ENCODE results near the gene ANKRA2.
A peak's percentile ranks its signal among the peaks of the same experiment; 100 is the strongest.

ANKRA2 gene

DNA sequence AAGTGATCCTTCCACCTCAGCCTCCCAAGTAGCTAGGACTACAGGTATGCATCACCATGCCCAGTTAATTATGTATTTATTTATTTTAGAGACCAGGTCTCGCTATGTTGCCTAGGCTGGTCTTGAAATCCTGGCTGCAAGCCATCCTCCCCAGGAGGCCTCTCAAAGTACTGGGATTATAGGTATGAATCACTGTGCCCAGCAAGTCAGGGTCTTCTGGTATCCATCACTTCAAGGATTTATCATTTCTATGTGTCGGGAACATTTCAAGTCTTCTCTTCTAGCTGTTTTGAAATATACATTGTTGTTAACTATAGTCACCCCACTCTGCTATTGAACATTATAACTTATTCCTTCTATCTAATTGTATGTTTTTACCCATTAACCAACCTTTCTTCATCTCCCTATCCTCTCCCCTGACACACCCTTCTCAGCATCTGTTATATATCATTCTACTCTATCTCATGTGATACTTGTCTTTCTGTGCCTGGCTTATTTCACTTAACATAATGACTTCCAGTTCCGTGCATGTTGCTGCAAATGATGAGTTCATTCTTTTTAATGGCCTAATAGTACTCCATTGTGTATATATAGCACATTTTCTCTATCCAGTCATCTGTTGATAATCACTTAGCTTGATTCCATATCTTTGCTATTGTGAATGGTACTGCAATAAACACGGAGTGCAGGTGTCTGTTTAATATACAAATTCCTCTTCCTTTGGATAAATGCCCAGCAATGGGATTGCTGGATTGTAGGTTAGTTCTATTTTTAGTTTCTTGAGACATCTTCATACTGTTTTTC, 26.5 kb upstream of the ANKRA2 start:
- no peak overlapping the region for H3K4me3 ChIP-seq (ENCODE audit: low read length)
- no CpG with 5 or more reads among the region's 4 CpGs for WGBS (ENCODE audit: insufficient coverage, insufficient read length)
- H3K36me3 ChIP-seq (ENCODE audit: control insufficient read depth, insufficient read depth, low read length): no peaks in the 10 kb centered on the region
- no peak overlapping the region for H3K27ac ChIP-seq (ENCODE audit: low read length)
- H3K9me3 ChIP-seq (ENCODE audit: control insufficient read depth, insufficient read depth, low read length): no peaks in the 10 kb centered on the region
- no peak for DNase-seq (ENCODE audit: low read depth, low spot score)
- H3K4me1 ChIP-seq (ENCODE audit: control insufficient read depth, insufficient read depth, low read length): no peaks in the 10 kb centered on the region
- no peaks in the 10 kb centered on the region for H3K27me3 ChIP-seq (ENCODE audit: control insufficient read depth, insufficient read depth, low read length)

DNA sequence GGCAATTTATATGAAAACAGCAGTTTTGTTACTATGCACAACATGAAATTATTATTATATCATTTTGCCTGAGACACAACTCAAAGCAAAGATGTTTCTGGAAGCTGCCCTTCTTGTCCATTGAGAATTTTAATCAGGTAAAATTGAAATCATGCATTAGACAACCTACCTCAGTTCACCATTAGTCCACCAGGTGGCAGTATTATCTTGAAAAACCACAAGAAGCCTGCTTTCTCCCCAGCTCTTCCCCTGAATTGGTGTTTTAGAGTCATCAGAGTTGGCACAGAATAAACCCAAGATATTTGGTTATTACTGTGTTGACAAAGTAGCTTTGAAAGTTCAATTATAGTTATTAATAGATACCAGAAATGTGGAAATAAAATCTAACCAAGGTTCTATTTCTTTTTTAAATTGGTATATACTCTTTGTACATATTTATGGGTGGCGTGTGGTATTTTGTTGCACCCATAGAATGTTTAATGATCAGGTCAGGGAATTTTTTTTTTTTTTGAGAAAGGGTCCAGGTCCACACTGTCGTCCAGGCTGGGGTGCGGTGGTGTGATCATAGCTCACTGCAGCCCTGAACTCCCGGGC, 25.8 kb upstream of the ANKRA2 start:
- H3K4me1 ChIP-seq (ENCODE audit: control insufficient read depth, insufficient read depth, low read length): no peaks in the 10 kb centered on the region
- H3K27me3 ChIP-seq (ENCODE audit: control insufficient read depth, insufficient read depth, low read length): no peaks in the 10 kb centered on the region
- H3K36me3 ChIP-seq (ENCODE audit: control insufficient read depth, insufficient read depth, low read length): no peaks in the 10 kb centered on the region
- DNase-seq (ENCODE audit: low read depth, low spot score): peak; percentile 47
- no peaks in the 10 kb centered on the region for H3K9me3 ChIP-seq (ENCODE audit: control insufficient read depth, insufficient read depth, low read length)
- no peak overlapping the region for H3K27ac ChIP-seq (ENCODE audit: low read length)
- WGBS (ENCODE audit: insufficient coverage, insufficient read length): no CpG with 5 or more reads among the region's 4 CpGs
- H3K4me3 ChIP-seq (ENCODE audit: low read length): no peak overlapping the region

DNA sequence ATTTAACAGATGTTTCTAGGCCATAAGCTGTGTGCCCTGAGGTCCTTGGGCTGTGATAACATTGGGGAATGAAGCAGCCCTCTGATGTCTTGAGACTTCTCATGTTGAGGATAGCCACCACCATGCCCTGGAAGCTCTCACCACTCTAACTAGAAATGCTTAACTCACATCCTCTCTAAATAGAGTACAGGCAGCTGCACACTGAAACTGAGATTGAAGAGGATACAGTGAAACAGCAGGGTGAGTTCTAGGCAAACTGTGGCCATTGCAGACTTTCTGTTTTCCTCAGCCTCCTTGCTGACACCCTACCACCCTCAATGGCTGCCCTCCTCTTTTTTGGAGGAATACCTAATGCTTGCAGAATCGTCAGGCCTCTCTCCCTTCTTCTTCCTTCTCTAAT, 22.5 kb upstream of the ANKRA2 start:
- Histone ChIP-seq H3K4me1 (ENCODE audit: control insufficient read depth, insufficient read depth, low read length) (no peaks in the 10 kb centered on the region), H3K27me3 (ENCODE audit: control insufficient read depth, insufficient read depth, low read length) (no peaks in the 10 kb centered on the region), H3K9me3 (ENCODE audit: control insufficient read depth, insufficient read depth, low read length) (no peaks in the 10 kb centered on the region), H3K4me3 (ENCODE audit: low read length) (no peak overlapping the region), H3K36me3 (ENCODE audit: control insufficient read depth, insufficient read depth, low read length) (no peaks in the 10 kb centered on the region), H3K27ac (ENCODE audit: low read length) (no peak overlapping the region)
- no peak for DNase-seq (ENCODE audit: low read depth, low spot score)
- WGBS (ENCODE audit: insufficient coverage, insufficient read length): no CpG with 5 or more reads among the region's 1 CpG

DNA sequence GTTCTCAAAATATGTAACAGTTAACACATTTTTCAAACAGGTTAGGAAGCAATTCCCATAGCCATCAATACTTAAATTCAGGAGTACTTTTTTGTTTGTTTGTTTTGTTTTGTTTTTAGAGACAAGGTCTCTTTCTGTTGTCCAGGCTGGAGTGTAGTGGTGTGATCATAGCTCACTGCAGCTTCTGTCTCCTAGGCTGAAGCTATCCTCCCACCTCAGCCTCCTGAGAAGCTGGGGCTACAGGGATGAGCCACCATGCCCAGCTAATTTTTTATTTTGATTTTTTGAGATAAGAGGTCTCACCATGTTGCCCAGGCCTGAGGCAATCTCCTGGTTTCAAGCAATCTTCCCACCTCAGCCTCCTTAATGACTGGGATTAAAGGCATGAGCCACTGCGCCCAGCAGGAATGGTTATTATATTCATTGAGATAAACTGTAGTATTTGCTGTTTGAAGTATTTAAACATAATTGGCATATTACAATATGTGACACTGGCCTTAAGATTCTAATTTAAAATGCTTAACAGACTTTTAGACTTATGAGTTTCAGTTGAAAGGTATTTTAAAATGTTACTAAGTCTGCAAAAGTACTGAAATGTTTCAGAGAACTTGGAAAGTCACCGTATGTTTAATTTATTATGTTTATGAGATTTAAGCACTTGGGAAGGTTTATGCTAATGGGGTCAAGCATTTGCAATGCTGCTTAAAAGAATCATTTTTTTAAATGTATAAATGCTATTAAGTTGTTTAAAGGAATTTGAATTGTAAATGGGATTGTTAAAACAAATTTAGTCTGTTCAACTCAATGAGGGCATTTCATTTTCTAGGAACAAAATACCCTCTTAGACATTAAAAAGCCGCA, 17.1 kb upstream of the ANKRA2 start:
- H3K36me3 ChIP-seq (ENCODE audit: control insufficient read depth, insufficient read depth, low read length): peaks cover 2% of the 10 kb centered on the region; the same call in 1 of the 2 replicates
- H3K4me3 ChIP-seq (ENCODE audit: low read length): no peak overlapping the region
- H3K4me1 ChIP-seq (ENCODE audit: control insufficient read depth, insufficient read depth, low read length): no peaks in the 10 kb centered on the region
- H3K27ac ChIP-seq (ENCODE audit: low read length): no peak overlapping the region
- no peaks in the 10 kb centered on the region for H3K9me3 ChIP-seq (ENCODE audit: control insufficient read depth, insufficient read depth, low read length)
- H3K27me3 ChIP-seq (ENCODE audit: control insufficient read depth, insufficient read depth, low read length): no peaks in the 10 kb centered on the region
- WGBS (ENCODE audit: insufficient coverage, insufficient read length): no CpG with 5 or more reads among the region's 3 CpGs
- no peak for DNase-seq (ENCODE audit: low read depth, low spot score)

DNA sequence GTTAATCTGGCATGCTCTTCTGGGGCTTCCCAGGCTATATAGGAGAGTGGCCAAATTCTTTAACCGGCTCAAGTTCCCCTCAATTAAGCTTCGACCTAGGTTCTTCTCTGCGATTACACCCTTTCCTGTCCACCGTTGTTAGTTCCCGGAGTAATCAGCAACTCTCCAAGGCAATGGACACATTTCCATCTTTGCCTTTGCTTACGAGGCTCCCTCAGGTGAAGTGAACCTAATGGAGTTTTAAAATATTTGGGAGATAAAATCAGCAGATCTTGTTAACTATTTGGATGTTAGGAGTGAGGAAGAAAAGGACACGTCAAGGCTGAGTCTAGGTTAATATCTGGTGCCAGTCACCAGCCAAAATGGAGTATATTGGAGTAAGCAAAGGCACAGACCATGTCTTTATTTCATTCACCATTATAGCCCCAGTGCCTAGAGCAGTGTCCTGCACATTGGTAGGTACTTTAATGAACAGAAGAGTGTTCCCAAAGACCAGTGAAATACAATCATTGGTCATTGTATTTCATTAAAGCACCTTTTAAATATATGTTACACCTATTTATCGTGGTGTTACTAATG, 619 bp upstream of the ANKRA2 start:
- H3K27me3 ChIP-seq (ENCODE audit: control insufficient read depth, insufficient read depth, low read length): no peaks in the 10 kb centered on the region
- WGBS (ENCODE audit: insufficient coverage, insufficient read length): no CpG with 5 or more reads among the region's 8 CpGs
- no peaks in the 10 kb centered on the region; the same call in 1 of the 2 replicates for H3K36me3 ChIP-seq (ENCODE audit: control insufficient read depth, insufficient read depth, low read length)
- DNase-seq (ENCODE audit: low read depth, low spot score): no peak
- H3K4me3 ChIP-seq (ENCODE audit: low read length): peak overlapping the region; percentile 98
- no peak overlapping the region for H3K27ac ChIP-seq (ENCODE audit: low read length)
- H3K4me1 ChIP-seq (ENCODE audit: control insufficient read depth, insufficient read depth, low read length): no peaks in the 10 kb centered on the region
- H3K9me3 ChIP-seq (ENCODE audit: control insufficient read depth, insufficient read depth, low read length): no peaks in the 10 kb centered on the region

DNA sequence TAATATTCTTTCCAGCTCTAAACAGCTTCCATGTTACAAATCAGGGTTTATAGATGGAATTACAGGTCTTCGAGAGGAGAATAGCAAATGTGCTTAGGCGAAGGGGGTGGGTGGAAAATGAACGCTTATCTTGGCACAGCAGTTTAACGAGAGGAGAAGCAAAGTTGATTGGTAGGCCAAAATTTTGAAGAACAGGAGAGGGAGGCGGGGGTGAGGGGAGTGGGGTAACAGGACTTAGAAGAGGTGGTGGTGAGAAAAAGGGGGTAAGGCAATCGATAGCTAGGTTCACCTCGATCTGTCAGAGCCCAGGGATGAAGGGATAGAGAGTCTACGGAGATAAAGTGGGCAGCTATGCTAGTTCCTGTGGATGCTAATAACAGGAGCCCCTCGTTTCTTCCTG, 764 bp downstream of the ANKRA2 start:
- Histone ChIP-seq H3K36me3 (ENCODE audit: control insufficient read depth, insufficient read depth, low read length) (no peaks in the 10 kb centered on the region), H3K4me1 (ENCODE audit: control insufficient read depth, insufficient read depth, low read length) (no peaks in the 10 kb centered on the region), H3K27me3 (ENCODE audit: control insufficient read depth, insufficient read depth, low read length) (no peaks in the 10 kb centered on the region), H3K4me3 (ENCODE audit: low read length) (peak overlapping the region; percentile 98; the same call in 1 of the 2 replicates), H3K9me3 (ENCODE audit: control insufficient read depth, insufficient read depth, low read length) (no peaks in the 10 kb centered on the region), H3K27ac (ENCODE audit: low read length) (no peak overlapping the region)
- no peak for DNase-seq (ENCODE audit: low read depth, low spot score)
- no CpG with 5 or more reads among the region's 9 CpGs for WGBS (ENCODE audit: insufficient coverage, insufficient read length)

DNA sequence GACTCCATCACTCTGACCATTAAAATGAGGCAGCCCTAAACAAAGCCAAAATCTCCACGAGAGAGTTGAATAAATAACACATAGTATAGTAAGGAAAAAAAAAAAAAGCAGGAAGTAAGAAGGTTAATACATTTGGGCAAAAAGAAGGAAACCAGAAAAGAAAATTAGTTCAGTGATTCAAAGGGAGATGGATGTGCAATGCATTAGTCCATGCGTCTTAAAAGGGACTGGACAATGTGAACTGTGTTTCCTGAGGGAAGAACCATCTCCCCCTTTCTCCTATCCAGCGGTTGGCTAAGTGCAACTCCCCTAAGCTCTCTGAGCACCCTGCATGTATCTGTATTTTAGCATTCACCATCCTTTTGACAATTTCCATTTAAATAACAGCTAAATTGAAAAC, 1.4 kb downstream of the ANKRA2 start:
- no peak overlapping the region for H3K27ac ChIP-seq (ENCODE audit: low read length)
- no peak for DNase-seq (ENCODE audit: low read depth, low spot score)
- no peaks in the 10 kb centered on the region for H3K36me3 ChIP-seq (ENCODE audit: control insufficient read depth, insufficient read depth, low read length)
- no peaks in the 10 kb centered on the region for H3K9me3 ChIP-seq (ENCODE audit: control insufficient read depth, insufficient read depth, low read length)
- H3K4me3 ChIP-seq (ENCODE audit: low read length): no peak overlapping the region
- H3K4me1 ChIP-seq (ENCODE audit: control insufficient read depth, insufficient read depth, low read length): no peaks in the 10 kb centered on the region
- no CpG with 5 or more reads among the region's 3 CpGs for WGBS (ENCODE audit: insufficient coverage, insufficient read length)
- no peaks in the 10 kb centered on the region for H3K27me3 ChIP-seq (ENCODE audit: control insufficient read depth, insufficient read depth, low read length)

DNA sequence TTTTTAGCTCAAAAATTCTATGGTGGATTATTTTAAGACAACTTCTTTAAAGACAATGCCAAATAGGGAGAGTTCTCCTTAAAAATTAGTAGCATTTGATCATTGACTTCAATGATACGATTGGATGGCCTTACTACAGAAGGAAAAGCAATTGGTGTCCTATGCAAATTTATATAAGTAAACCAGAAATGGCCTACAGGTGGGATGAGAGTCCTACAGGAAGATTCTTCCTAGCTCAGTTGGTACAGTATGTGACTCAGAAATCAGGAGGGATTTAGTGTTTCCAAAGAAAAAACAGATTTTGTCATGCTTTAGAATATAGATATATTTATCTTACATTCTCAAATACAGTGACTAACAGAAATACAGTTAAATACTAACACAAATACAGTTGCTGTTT, 6.5 kb downstream of the ANKRA2 start:
- Histone ChIP-seq H3K27ac (ENCODE audit: low read length) (no peak overlapping the region), H3K27me3 (ENCODE audit: control insufficient read depth, insufficient read depth, low read length) (no peaks in the 10 kb centered on the region), H3K4me3 (ENCODE audit: low read length) (no peak overlapping the region), H3K4me1 (ENCODE audit: control insufficient read depth, insufficient read depth, low read length) (no peaks in the 10 kb centered on the region), H3K36me3 (ENCODE audit: control insufficient read depth, insufficient read depth, low read length) (no peaks in the 10 kb centered on the region), H3K9me3 (ENCODE audit: control insufficient read depth, insufficient read depth, low read length) (no peaks in the 10 kb centered on the region)
- DNase-seq (ENCODE audit: low read depth, low spot score): no peak
- WGBS (ENCODE audit: insufficient coverage, insufficient read length): no CpG with 5 or more reads among the region's 1 CpG

DNA sequence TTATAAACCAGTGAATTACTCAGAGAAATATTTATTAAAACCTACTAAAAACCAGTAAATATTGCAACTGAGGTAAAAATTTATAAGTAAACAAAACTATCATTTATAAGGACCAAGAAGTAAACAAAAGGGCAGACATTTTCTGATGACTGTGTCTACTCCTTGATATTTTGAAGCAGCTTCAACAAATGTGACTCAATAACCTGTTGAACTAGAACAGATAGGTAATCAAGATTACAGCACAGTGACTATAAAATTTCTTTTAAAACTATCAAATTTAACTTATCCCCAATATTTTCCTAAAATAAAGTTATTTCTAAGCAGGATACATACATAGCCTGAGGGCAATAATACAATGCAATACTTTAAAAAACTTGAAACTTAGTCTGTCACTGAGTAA, 12.8 kb downstream of the ANKRA2 start:
- H3K9me3 ChIP-seq (ENCODE audit: control insufficient read depth, insufficient read depth, low read length): no peaks in the 10 kb centered on the region
- H3K4me1 ChIP-seq (ENCODE audit: control insufficient read depth, insufficient read depth, low read length): no peaks in the 10 kb centered on the region
- H3K36me3 ChIP-seq (ENCODE audit: control insufficient read depth, insufficient read depth, low read length): no peaks in the 10 kb centered on the region
- H3K27ac ChIP-seq (ENCODE audit: low read length): no peak overlapping the region
- H3K4me3 ChIP-seq (ENCODE audit: low read length): no peak overlapping the region
- no peaks in the 10 kb centered on the region for H3K27me3 ChIP-seq (ENCODE audit: control insufficient read depth, insufficient read depth, low read length)
- no peak for DNase-seq (ENCODE audit: low read depth, low spot score)

DNA sequence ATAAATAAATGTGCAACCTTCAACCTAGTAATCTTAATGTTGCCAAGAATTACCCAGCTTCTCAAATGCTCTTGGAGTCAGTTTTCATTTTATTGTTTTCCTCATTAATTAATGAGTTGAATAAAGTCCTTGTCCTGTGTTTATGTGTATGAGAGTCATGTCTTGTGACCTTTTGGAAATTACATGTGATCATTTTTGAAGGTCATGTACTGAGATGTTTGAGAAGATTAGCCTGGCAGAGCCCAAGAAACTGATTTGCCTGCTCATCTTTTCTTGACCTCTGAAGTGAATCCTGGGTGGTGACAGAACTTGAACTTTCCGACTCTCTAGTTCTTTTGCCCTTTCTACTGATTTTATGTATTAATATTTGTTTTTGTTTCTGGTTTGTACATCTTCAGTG, 15.4 kb downstream of the ANKRA2 start:
- Histone ChIP-seq H3K9me3 (ENCODE audit: control insufficient read depth, insufficient read depth, low read length) (no peaks in the 10 kb centered on the region), H3K27ac (ENCODE audit: low read length) (no peak overlapping the region), H3K27me3 (ENCODE audit: control insufficient read depth, insufficient read depth, low read length) (no peaks in the 10 kb centered on the region), H3K4me3 (ENCODE audit: low read length) (no peak overlapping the region), H3K4me1 (ENCODE audit: control insufficient read depth, insufficient read depth, low read length) (no peaks in the 10 kb centered on the region), H3K36me3 (ENCODE audit: control insufficient read depth, insufficient read depth, low read length) (no peaks in the 10 kb centered on the region)
- DNase-seq (ENCODE audit: low read depth, low spot score): no peak
- WGBS (ENCODE audit: insufficient coverage, insufficient read length): no CpG with 5 or more reads among the region's 1 CpG
